Kidney (tissue), 14 donors: ENCODE measurements around the gene RHOB. TPM values are rescaled to one million over a fixed set of nuclear protein-coding genes. Genes with fewer than 3 reads are reported as not detected.

ENCODE experiments used
- DNase-seq, 5 donors: peaks; one replicate each; pipeline ENCODE4 v3.0.0-alpha.2; 2013 to 2020
- FAIRE-seq: peaks from 2 replicates; lab custom pipeline; 2012; peaks lifted over from hg19 to GRCh38; lab: Jason Lieb, UNC
- H3K27ac ChIP-seq, 2 donors: one replicate each; pipeline ENCODE4 v1.7.0; 2013; ENCODE audit warnings: low read depth in 2 of 2, low read length in 2 of 2, inconsistent platforms in 1 of 2
- H3K27me3 ChIP-seq: one replicate; pipeline ENCODE4 v1.7.1; 2013; ENCODE audit warnings: low read length, inconsistent platforms; ENCODE audit not compliant: control insufficient read depth, insufficient read depth
- H3K36me3 ChIP-seq, 3 donors: one replicate each; pipeline versions ENCODE4 v1.7.0 to v1.7.1; 2013; ENCODE audit warnings: low read length in 3 of 3, control low read depth in 1 of 3, inconsistent platforms in 1 of 3; ENCODE audit not compliant: insufficient read depth in 3 of 3, control insufficient read depth in 2 of 3
- H3K4me1 ChIP-seq, 3 donors: one replicate each; pipeline versions ENCODE4 v1.7.0 to v1.7.1; 2013; ENCODE audit warnings: low read length in 3 of 3, inconsistent platforms in 1 of 3, low read depth in 1 of 3; ENCODE audit not compliant: control insufficient read depth in 2 of 3, insufficient read depth in 2 of 3
- H3K4me3 ChIP-seq, 3 donors: one replicate each; pipeline versions ENCODE4 v1.7.0 to v1.8.1; 2013; ENCODE audit warnings: low read length in 3 of 3, control low read depth in 1 of 3, inconsistent platforms in 1 of 3
- H3K9ac ChIP-seq, 3 donors: one replicate each; pipeline versions ENCODE4 v1.7.0 to v1.7.1; 2013; ENCODE audit warnings: low read length in 3 of 3, control low read depth in 1 of 3, inconsistent platforms in 1 of 3
- H3K9me3 ChIP-seq, 3 donors: one replicate each; pipeline versions ENCODE4 v1.7.0 to v1.7.1; 2013; ENCODE audit warnings: low read length in 3 of 3, control low read depth in 1 of 3, inconsistent platforms in 1 of 3; ENCODE audit not compliant: control insufficient read depth in 2 of 3, insufficient read depth in 1 of 3
- CTCF ChIP-seq: IDR thresholded peaks from 3 replicates; pipeline ENCODE4 v1.5.1; 2012; ENCODE audit warnings: mild to moderate bottlenecking, moderate library complexity, borderline replicate concordance; ENCODE audit not compliant: insufficient read depth; ENCODE audit errors: extremely low read depth
- intact Hi-C: fragments of 100-400 bp; cut with DNase I; formaldehyde crosslinking; loops from one replicate; pipeline ENCODE4 v1.11.1; 2022
- polyA plus RNA-seq: library from polyadenylated mRNA; stranded (reverse); fragments of 350-450 nt; fragmentation: Illumina TruSeq; extraction: RNeasy Lipid Tissue Mini Kit (QIAGEN cat#74804); gene quantifications from one replicate; pipeline ENCODE4 v1.2.3, GENCODE V29; 2014; ENCODE audit warnings: low read depth, low replicate concordance; ENCODE audit not compliant: insufficient read depth
- total RNA-seq: library from RNA; stranded (reverse); fragmentation: NEBNext Ultra II Directional; extraction: Animal tissue kit (Norgen Biotek cat#: 25700); gene quantifications from one replicate; pipeline ENCODE4 v1.2.1, GENCODE V29; 2021
- donor health status: control.
- donor health status: control.
- donor health status: control.
- donor health status: control.
- donor health status: control.
- donor health status: DM: yes; HTN: yes; CAD: no.
- donor health status: Normal renal cell carcinoma (clear cell type).

The RHOB gene
- total and polyA plus RNA-seq, 2 donors from 2014 or later: 241 to 487 TPM

- Histone ChIP-seq H3K4me1 (peaks cover 3 to 14% (median 3%) of the 10 kb centered on the region in 3 donors), H3K9me3 (no peaks in the 10 kb centered on the region), H3K9ac (no peak overlapping the region), H3K27ac (no peak overlapping the region), H3K27me3 (no peaks in the 10 kb centered on the region), H3K36me3 (peaks cover 0 to 23% (median 6%) of the 10 kb centered on the region in 3 donors), H3K4me3 (no peak overlapping the region)
- no peak for FAIRE-seq
- peak in 1 of 5 donors; percentile 22 for DNase-seq
- TF ChIP-seq CTCF: no peak
- intact Hi-C loops: no loop called here
Measured at GRCh38 chr2:20451761-20452499, 5.1 kb downstream of the RHOB start.

- no peak overlapping the region for H3K9ac ChIP-seq
- TF ChIP-seq CTCF: no peak
- peak overlapping the region in 1 of 2 donors; percentile 24 for H3K27ac ChIP-seq
- peaks cover 3 to 14% (median 3%) of the 10 kb centered on the region in 3 donors for H3K4me1 ChIP-seq
- no peak overlapping the region for H3K4me3 ChIP-seq
- DNase-seq (peak in 1 of 5 donors; percentile 31), FAIRE-seq (no peak)
- H3K27me3 ChIP-seq: no peaks in the 10 kb centered on the region
- intact Hi-C loops: no loop called here
- peaks cover 0 to 21% (median 6%) of the 10 kb centered on the region in 3 donors for H3K36me3 ChIP-seq
- no peaks in the 10 kb centered on the region for H3K9me3 ChIP-seq
Measured at GRCh38 chr2:20452551-20452950, 5.7 kb downstream of the RHOB start.

GRCh38 chr2:20453087-20453486 lies 6.2 kb downstream of the RHOB start:
- no peak for TF ChIP-seq CTCF
- H3K4me1 ChIP-seq: peaks cover 3 to 14% (median 3%) of the 10 kb centered on the region in 3 donors
- H3K4me3 ChIP-seq: no peak overlapping the region
- no peak overlapping the region for H3K9ac ChIP-seq
- H3K27me3 ChIP-seq: no peaks in the 10 kb centered on the region
- no peak for FAIRE-seq
- peaks cover 0 to 15% (median 5%) of the 10 kb centered on the region in 3 donors for H3K36me3 ChIP-seq
- no peak overlapping the region for H3K27ac ChIP-seq
- intact Hi-C loops: no loop called here
- DNase-seq: peak in 1 of 5 donors; percentile 20
- no peaks in the 10 kb centered on the region for H3K9me3 ChIP-seq
